Activated CD4-positive, alpha-beta T cell treated with anti-CD3 and anti-CD28 coated beads, Interleukin-2, Interleukin-6, amounts not matched to agents 100 ng/mL and 50 ng/mL, durations not matched to agents 16 hours and 8 hours (primary cell): ENCODE data around the gene KRT2.

Source experiments
- DNase-seq: peaks from one replicate; pipeline ENCODE4 v3.0.0-alpha.2; 2020

The KRT2 gene

DNA sequence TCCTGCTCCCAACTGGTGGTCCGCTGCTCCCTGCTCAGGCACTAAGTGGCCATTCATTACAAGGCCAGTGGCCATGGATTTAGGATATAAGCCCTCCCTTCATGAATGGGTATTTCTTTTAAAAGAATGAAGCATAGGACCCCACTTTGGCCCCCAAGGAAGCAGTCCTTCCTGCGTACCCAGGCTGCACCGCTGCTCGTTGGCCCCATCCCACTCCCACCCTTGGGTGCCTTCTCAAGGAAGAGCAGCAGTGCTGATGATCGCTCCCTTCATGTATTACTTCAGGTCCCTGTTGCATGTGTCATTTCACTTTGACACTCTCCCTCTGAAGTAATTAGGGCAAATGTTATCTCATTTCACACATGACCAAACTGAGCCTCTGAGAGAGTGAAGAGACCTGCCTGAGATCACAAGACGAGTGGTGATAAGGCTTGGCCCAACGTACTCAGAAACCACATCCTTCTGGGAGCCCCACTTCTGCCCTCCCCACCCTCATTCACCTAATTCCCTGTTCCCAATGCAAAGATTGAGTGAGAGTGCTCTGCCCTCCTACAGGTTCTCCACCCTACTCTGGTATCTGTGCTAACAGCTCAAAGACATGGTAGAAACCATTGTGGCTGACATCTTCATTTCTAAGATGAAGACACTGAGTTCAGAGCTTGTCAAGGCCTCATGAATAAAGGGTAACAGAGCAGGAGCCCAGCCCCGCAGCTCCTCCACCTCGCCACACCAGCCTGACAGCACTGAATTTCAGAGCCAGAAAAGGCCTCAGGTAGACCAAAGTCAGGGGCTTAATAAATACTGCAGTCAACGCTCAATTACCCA is 10.3 kb upstream of the KRT2 start:
- no peak for DNase-seq

GRCh38 chr12:52661668-52662067 is 9.7 kb upstream of the KRT2 start:
- no peak for DNase-seq

GRCh38 chr12:52660934-52661499 is 9.0 kb upstream of the KRT2 start:
- no peak for DNase-seq

DNA sequence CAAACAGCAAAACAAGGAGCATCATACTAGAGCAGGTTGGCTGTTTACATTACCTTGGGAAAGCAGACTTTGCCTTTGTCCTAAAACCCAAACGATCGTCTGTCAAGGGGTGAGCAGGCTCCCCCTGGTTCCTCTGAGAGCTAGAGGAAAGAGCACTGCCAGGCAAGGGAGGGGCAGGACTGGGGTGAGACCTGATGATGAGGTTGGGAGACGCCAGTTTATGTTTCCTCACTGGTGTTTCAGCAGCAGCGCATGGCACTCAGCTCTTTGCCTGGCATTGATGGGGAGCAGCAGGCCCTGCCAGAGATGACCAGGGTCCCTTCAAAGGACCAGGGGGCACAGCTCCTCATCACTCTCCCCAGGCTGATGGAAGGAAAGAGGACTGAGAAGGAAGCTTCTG is 7.9 kb upstream of the KRT2 start:
- DNase-seq = no peak

- DNase-seq = no peak
Measured at GRCh38 chr12:52659395-52659794, 7.4 kb upstream of the KRT2 start.

GRCh38 chr12:52658196-52658595 is 6.2 kb upstream of the KRT2 start:
- DNase-seq = no peak

DNA sequence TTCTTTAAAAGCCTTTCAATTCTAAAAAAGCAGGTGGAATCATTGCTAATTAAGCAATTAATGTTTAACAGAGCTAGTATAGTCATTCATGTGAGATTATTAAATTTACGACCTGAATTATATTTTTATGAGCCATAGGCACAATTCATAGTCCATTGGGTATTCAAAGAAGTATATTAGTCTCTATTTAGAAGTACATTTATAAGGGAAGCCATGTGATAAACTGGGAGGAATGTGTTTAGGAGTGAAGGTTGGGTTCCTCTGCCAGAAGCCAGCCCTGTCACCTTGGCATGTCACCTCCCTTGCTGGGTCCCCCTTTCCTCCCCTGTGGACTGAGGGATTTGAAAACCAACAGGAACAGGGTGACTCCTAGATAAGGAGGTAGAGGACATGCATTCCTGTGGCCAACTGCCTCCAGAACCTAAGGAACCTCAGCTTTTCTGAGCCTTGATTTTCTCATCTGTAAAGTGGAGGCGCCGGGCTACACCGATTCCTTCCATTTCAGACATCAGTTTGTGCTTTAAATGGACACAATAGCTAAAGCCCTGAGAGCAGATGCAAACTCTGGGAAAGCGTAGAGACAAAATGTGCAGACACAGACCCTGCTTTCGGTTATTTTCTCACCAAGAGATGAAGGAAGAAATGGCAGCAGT is 5.4 kb upstream of the KRT2 start:
- no peak for DNase-seq

DNA sequence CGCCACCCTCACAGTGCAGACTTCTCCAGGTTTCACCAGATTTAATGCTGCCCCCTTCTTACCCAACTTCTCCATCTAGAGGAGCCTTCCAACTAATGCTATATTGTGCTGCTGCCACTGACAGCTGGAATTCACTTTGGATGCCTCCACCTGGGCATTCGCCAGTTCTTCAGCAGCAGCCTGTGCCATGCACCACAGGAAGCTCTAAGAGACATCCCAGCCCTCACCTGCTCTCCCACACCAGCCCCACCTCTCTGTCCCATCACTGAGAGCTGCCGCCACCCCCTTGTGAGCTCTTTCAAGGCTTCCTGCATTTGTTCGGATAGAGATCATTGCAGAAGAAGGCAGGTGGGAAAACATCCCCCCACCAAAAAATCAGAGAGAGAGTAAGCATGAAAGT is 4.6 kb upstream of the KRT2 start:
- no peak for DNase-seq

- DNase-seq = no peak
Measured at GRCh38 chr12:52655720-52656124, 3.7 kb upstream of the KRT2 start.

GRCh38 chr12:52655251-52655650 is 3.2 kb upstream of the KRT2 start:
- no peak for DNase-seq

- DNase-seq = no peak
Measured at GRCh38 chr12:52650520-52651081, 1.4 kb downstream of the KRT2 start.

DNA sequence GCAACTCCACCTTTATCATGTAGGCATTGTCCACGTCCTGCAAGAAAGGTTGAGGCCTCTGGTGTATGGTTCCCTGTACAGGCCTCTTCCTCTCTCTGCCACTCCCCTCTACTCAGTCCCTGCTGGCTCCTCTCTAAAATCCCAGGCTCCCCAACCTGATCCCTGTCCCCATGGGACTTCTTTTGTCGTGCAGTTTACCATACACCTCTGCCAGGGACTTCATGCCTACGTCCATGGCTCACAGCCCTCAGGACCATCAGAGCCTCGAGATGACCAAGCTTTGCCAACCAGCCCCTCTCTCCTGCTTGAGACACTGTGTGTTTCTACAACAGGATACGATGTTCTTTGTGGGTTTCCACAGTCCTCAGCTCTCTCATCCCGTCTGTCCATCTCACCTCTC is 2.9 kb downstream of the KRT2 start:
- DNase-seq = no peak

- DNase-seq = no peak
Measured at GRCh38 chr12:52648012-52648550, 3.9 kb downstream of the KRT2 start.

DNA sequence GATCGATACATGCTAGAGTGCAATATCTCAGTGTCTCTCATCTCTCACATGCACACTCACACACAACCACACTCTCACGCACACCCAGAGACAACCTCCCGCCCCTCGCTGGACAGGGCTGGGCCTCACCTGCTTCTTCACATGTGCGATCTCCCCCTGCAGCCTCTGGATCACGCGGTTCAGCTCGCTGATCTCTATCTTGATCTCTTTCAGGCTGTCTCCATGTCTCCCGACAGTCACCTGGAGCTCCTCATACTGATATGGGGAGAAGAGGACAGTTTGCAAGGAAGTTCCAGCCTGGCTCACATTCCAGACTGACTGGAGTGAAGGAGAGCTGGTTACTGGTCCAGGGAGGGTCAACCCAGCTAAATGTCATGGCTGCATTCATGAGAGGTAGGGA is 4.4 kb downstream of the KRT2 start:
- DNase-seq = no peak

DNA sequence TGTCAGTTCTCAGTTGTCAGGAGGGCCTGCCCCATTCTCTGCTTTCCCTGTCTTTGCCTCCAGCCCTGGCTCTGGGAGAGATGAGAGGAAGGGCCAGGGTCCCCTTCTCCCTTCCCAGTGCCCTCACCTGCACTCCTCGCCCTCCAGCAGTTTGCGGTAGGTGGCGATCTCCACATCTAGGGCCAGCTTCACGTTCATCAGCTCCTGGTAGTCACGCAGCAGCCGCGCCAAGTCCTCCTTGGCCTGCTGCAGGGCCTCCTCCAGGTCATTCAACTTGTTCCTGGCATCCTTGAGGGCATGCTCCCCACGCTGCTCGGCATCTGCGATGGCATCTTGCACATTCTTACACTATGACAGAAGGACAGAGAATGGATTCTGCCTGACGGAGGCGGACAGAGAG is 5.4 kb downstream of the KRT2 start:
- DNase-seq = no peak

DNA sequence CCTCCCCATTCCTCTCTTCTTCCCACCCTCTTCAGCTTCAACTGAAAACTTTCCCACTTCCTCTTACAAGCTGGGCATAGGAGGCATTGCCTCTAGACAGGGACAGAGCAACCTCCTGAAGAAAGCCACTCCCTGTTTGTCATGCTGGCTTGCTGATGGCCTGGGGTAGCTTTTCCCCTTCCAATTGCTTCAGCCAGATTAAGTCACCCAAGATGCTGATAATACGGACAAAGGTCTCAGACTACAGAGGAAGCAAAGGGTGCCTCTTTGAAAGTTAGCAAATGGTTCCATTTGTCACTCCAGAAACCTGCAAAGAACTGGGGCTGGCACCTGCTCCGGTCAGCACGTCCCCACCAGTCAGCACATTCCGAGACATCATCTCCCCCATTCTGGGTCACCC is 6.0 kb downstream of the KRT2 start:
- no peak for DNase-seq

DNA sequence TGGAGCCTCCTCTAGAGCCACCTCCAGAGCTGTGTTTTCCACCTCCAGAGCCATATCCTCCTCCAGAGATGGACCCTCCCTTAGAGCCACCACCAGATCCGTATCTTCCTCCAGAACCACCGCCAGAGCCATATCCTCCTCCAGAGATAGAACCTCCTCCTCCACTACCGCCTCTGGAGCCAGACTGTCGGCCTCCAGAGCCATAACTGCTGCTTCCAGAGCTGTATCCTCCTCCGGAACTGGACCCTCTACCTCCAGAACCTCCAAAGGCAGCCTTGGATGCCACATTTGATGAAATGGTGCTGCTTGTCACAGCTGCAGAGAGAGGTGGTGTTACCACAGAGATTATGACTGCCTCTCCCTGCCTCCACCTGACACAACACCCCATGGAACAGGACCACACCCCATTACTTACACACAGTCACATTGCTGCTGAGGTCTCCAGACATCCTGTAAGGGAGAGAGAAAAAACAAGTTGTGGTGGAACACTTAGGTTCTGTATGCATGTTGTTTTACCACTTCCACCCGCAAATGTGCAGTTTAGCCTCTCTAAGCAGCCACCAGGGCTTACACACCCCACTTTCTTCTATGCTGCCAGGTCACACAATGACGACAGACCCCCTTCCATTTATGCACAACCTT is 6.8 kb downstream of the KRT2 start:
- DNase-seq = peak; percentile 23

GRCh38 chr12:52644078-52644415 is 8.0 kb downstream of the KRT2 start:
- DNase-seq = no peak

DNA sequence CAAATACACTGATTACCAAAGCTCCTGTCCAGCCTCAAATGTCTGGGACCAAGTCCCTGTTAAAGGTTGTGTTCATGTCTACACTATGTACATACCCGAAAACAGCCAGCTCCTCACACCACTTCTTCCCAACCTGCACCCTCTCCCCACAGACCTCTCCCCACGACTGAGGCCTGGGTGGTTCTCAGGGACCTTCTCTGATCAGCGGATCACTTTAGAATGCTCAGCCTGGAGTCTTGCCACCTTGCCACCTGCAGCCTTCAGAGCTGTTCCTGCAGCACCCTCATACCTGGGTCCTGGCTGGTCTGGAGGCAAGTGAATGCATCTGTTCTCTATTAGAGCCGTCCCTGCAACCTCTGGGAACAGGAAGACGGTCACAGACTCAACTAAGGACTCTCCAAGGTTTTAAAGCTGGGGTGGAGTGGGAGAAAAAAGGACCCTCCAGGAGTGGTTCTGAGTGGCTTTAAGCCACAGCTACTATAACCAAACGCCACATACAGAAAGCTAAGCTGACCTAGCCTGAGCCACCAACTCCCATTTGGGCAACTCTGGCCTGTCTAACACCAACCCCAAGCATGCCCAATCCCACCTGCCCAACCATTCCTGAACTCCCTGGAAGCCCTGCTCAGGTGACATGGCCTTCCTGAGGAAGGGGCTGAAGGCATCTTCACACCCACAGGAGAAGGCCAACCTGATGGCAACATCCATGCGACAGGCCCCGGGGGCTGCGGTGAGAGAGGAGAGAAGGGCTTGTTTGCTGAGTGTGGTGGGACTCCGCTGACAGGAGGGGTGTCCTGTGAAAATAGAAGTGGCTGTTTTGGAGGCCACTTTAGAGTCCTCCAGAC is 8.6 kb downstream of the KRT2 start:
- DNase-seq = no peak

- no peak for DNase-seq
Measured at GRCh38 chr12:52641468-52641867, 10.5 kb downstream of the KRT2 start.

- DNase-seq = no peak
Measured at GRCh38 chr12:52637299-52637698, 14.7 kb downstream of the KRT2 start.

- no peak for DNase-seq
Measured at GRCh38 chr12:52636592-52637258, 15.3 kb downstream of the KRT2 start.
